HS-27A (cell line): ENCODE data around the gene C1QTNF9B.
"Not testable (repeated sequence)": the region's sequence is repeated elsewhere in the genome, so short reads cannot be mapped to it uniquely, and the experiment has no call there.

Source experiments
- DNase-seq: peaks from one replicate; pipeline ENCODE4 v3.0.0-alpha.2; 2012; ENCODE audit warnings: low read depth, missing footprints

C1QTNF9B gene

DNA sequence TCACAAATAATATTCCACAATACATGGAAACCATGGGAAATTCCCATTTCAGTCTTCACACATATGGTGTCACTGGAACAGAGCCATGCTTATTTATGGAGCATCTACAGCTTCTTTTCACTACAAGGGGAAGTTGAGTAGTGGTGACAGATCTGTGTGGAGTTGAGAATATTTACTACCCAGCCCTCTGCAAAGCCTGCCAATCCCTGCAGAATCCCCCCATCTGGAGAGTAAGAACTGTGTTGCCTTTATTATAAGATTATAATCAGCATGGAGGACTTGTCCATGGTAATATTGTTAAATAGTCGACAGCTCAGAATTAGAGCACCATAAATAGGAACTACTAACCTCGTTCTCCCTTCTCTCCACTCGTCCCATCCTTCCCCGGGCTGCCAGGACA is 3.5 kb downstream of the C1QTNF9B start:
- not testable (repeated sequence) for DNase-seq

DNA sequence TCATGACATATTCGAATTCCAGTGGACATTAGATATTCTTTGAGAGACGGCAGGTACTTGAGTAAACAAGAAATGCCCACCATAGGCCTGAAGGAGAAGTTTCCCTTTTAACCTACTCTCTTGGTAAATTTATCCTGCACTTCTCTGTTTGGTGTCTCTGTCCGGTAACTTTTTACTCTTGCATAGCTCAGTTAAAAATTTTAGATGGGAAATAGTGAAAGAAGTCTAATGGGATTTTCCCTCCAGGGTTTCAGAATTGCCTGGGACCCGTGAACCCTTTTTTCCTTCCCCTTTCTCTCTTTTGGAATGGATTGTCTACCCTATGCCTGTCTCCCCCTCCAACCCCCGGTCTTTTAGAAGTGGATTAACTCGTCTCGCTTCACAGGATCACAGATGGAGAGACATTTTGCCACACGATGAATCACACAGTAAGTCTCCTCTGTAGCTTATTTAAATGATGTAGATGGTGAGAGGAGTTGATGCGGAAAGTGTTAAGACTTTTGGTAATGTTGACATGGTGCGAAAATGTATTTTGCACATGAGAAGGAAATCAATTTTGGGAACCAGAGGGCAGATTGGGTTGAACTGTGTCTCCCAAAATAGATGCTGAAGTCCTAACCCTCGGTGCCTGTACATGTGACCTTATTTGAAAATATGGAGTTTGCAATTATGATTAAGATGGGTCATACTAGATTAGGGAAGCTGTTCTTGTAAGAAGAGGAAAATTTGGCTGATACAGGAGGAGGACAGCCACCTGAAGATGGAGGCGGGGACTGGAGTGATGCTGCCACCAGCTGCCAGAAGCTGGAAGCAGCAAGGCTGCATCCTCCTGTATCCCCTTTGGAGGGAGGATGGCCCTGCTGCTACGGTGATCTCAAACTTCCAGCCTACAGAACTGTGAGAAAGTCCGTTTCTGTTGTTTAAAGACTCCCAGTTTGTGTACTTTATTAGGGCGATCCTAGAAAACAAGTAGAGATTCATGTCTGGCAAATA is 7.4 kb downstream of the C1QTNF9B start:
- no peak for DNase-seq

DNA sequence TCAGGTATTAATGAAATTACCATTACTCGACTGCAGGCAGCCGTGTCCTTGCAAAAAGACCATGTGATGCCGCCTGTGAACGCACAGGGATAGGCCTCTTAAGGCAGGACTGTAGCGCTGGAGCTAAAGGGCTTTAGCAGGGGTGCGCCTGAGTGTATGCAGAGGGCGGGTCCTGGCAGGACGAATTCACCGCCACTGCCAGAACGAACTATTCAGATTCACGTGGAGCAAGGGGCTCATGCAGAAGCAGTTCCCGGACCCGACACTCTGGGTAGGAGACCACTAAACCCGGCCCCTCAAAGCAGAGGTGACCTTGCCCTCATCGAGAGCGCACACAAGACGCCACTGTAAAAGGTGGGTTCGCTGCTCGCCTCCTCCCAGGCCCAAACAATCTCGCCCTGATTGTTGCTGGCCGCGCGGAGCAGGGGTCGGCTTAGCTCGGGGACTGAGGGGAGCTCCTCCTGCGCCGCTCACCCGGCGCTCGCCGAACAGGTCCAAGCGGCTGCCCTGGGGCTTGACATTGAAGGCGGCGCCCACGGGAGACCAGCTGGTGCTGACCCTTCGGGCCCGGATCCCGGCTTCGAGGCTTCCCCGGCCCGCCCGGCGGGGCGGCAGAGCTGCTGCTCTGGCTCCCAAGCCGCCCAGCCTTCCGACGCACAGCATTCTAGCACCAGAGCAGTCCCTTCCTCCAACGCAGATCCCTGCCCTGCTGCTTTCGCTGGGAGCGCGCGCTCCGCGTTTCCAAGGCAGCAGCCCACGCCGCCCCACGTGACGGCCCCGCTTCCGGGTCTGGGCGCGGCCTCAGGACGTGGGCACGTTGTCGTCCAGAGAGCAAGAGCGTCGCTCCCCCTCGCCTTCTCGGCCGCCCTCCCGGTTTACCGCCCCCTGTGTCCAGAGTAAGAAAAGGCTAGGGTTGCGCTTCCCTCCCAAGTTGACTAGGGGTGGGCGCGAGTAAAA is 8.4 kb downstream of the C1QTNF9B start, which contains the start of gene MIPEP:
Gene MIPEP, minus strand, starts transcription at position 743 of the 957 bp plus-strand sequence. Its CDS starts 80 bp downstream, at position 663.
- DNase-seq, result peak; percentile 40

DNA sequence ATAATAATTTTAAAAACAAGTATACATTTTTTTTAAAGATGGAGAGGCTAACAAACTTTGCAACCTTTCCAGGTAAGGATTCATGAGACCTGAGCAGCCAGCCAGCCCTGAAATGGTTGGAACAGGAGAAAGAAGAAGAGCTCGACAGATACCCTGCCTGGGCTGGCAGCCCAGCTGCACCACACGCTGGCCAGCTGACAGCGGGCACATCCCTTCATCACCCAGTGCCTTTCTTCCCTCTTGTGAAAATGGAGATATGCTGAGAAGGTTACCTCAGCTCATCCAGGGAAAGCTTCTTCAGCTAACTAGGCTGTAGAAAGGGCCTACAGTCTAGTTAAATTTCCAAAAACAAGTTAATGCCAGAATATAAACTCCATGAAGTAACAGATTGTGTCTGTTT is 12.9 kb downstream of the C1QTNF9B start:
- not testable (repeated sequence) for DNase-seq

DNA sequence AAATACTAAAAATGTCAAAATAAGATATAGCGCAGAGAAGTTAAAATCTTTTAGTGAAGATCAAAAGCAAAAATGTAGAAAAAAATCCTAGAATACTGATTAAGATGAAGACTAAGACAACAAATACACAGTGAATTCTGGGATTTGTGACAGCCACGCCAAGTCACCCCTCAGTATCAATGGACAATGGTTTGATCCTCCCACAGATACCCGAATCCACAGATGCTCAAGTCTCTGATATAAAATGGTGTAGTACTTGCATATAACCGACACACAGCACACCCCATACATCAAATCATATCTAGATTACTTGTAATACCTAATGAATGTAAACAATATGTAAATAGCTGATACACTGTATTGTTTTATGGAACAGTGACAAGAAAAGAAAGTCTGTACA is 14.0 kb downstream of the C1QTNF9B start:
- DNase-seq, result no peak

DNA sequence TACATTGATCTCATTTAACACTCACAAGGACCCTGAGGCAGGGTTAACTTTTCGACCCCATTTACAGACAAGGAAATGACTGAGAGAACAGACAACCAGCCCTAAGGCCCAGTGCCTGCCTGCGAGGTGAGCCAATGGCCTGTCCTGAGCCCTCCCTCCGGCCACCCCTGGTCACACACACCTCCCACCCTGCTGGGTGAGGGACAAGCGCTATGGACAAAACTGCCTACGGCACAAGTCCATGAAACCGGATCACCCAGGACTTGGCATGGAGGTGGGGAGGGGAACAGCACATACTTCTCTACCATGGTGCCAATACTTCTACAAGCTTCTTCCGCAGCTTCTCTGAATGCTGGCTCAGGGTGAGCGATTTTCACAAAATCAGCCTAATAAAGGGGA is 15.9 kb downstream of the C1QTNF9B start:
- not testable (repeated sequence) for DNase-seq

DNA sequence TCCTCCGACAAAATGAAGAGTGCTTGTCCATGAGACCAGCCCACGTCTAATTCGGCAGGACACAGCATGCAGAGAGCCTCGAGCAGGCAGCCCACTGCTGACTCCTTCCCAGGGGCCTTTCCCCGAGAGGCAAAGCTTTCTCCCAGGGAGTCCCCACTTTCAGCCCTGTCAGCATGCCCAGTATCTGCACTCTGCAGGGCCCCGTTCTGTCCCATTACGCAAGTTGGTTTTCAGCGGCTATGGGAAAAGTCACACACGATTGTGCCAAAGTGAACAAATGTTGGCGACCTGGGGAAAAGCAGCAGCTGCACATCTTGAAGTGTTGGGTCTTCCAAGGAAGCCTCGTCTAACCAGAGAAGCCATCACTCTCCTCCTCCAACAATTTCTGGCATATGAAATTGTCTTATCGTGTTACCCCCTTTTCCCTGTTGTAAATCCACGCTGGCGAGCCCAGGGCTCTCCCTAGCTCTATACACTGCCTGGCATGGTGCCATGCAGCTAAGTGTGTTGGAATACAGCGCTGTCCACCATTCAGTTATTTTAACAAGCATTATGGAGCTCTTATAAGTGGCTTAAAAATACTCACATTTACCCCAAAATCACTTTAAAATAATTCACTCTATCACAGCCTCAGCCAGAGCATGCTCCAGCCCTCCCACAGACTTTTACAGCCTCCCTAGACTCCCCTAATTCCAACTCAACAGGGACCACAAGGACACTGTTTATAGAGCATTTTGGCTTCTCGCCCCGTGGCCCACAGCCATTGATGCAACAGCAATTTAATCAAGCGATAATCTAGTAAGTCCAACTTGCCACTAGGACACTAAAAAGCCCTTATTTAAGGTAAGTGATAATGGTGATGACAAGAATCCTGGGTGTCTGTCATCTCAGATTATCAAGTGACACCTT is 16.6 kb downstream of the C1QTNF9B start:
- DNase-seq, result not testable (repeated sequence)

DNA sequence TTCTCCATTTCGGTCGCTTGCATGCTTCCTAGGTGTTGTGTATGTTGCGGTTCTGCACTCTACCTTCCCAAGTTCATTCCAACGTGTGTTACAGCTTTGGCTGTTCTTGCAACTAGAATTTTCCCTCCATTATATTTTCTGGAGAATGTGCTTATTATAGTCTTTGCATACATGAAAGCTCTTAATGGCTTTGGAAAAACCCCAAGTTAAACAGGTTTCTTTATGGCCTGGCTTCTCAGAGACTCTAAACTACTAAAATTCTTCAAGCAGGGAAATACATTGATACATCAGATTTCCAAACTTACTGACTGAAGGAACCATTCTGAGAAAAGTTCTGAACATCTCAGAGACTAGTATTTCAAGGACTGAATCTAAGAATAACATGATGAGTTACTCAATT is 20.0 kb downstream of the C1QTNF9B start:
- no peak for DNase-seq

DNA sequence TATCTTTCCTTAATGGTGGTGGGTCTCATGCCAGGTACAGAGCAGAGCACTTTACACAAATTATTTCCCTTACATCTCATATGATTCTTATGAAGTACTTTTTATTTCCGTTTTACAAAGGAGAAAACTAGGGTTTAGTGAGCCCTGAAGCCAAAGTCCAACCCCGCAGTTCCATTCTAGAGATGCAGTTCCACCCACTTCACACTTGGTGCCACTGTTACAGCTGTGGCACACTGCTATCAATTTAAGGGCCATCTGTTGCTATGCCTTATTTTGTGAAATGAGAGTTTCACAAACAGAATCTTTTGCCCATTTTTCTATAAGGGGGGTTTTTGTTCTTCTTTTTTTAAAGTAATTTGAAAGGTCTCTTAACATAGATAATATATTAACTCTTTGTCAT is 21.0 kb downstream of the C1QTNF9B start:
- DNase-seq, result no peak

DNA sequence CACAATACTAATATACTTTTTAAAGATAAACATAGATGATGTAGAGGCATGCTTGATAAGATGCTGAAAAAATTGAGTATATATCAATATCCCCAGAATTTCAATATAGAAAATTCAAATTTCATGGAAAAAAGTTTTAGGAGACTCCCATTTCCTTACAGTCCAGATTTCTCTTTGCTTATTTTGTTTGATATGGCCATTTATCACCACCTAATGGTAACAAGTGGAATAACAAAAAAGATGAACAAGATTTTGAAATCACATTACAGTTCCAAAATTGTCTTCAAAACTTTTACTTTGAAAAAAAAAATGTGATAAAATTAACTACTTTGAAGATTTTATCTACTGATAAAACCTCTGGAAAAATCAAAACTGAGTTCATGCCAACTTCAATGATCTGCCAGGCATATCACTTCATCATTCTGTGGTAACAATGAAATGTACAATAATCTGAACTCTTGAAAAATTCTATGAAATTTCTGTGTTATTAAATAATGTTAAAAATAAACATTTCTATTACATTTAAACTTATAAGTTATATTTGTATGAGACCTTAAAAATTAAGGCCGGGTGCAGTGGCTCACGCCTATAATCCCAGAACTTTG is 25.6 kb downstream of the C1QTNF9B start:
- DNase-seq, result no peak

DNA sequence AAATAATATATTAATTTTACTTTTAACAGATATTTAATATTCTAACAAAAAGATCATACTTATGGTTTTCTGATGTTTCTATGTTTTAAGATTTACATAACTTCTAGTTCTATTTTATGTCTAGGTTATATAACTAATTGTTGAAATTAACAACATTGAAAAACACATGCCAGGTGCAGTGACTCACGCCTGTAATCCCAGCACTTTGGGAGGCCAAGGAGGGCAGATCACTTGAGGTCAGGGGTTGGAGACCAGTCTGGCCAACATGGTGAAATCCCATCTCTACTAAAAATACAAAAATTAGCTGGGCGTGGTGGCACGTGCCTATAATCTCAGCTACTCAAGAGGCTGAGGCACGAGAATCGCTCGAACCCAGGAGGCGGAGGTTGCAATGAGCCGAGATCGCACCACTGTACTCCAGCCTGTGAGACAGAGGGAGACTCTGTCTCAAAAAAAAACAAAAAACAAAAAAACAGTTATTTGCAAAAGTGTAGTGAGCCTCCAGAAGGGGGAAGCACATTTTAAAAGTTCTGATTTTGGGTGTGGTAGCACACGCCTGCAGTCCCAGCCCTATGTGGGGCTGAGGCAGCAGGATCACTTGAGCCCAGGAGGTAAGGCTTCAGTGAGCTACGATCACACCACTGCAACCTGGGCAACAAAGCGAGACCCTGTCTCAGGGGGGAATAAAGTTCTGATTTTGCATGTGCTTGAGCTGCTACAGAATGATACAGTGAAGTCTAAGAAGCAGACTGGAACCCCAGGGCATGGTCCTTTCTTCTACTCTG is 26.8 kb downstream of the C1QTNF9B start:
- no peak for DNase-seq

DNA sequence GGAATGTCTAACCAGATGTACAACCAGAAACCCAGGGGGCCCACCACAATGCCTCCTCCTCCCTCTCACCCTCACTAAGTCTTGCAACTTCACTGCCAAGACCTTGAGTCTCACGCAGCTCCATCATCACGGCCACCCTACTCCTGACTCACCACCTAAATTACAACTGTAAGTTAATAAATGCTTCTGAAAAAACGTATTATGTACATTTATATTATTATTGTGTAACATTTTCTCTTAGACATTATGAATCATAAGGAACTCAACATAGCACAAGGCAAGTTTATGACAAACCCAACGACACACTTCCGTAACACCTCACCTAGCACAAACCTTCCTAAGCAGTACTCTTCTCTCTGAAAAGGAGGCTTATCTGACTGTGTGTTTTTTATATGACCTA is 28.8 kb downstream of the C1QTNF9B start:
- no peak for DNase-seq

DNA sequence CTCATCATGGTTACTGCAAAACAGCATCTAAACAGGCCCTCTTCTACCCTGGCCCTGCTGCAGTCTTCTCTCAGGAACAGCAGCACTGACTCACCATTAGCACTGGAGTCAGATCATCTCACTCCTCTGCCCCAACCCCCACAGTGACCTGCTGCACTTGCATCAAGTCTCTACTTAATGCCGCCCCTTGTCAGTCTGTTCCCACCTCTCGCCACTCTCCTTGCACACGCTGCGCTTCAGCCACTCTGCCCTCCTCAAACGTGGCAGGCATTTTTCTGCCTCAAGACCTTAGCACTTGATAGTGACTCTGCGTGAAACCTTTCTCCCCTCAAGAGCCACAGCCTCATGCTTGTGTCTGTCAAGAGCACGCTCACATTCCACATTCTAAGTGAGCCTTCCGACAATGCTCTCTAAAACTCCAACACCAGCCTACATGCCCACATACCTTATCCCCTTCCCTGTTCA is 30.2 kb downstream of the C1QTNF9B start:
- no peak for DNase-seq

DNA sequence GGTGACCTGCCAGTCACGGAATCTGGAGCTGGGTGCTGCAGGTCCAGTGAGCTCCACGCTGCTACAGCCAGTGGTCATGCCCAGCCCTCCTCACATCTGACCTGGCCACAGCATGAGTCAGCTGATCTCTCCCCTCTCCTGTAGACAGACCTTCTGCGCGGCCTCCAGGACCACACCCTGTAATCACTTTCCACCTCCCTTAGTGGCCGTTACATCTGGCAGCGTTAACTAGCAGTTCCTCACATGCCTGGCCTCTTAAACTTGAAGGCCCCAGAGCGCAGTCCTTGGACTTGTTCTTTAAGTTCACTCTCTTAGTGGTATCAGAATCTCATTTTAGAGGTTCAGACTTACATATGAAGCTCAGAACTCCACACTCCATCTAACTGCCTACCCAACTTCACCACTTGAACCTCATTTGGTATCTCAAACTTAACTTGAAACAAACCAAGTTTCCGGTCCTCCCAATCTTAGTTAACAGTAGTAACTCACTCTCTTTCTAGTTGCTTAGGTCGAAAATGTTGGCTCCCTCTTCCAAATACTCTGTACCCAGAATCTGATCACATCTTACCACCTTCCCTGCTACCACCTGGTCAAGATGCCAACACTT is 30.8 kb downstream of the C1QTNF9B start:
- DNase-seq, result no peak

DNA sequence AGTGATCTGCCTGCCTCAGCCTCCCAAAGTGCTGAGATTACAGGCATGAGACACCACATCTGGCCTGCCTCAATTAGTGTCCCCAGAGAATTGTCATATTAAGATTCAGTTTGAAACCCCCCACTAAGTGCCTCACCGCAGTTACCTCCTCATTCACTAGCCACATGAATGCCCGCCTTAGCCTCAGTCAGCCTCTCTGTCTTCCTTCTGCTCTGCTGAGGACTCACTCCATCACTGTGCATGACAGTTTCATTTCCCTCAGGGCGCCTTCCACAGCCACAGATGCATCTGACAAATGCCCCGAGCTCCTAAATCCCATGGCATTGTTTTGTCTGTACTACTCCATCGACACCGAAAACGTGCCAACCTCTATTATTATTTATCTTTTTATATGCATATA is 31.4 kb downstream of the C1QTNF9B start:
- no peak for DNase-seq

DNA sequence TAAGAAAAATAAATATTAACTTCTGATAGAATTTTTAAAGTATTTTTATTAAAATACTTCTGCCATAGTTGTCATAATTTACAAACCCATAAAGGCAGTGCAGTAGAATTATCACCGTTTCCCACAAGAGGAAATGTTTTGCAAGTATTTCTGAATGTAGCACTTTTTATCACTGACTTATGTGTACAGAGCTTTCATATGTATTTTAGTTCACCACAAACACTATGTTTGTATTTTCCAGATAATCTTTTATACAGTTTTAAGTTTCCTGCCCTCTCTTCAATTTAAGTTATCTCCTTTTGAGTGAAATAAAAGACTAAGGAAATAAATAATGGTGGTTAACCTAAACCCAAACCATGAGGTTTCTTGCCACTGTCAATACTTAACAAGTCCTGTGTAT is 32.3 kb downstream of the C1QTNF9B start:
- no peak for DNase-seq

DNA sequence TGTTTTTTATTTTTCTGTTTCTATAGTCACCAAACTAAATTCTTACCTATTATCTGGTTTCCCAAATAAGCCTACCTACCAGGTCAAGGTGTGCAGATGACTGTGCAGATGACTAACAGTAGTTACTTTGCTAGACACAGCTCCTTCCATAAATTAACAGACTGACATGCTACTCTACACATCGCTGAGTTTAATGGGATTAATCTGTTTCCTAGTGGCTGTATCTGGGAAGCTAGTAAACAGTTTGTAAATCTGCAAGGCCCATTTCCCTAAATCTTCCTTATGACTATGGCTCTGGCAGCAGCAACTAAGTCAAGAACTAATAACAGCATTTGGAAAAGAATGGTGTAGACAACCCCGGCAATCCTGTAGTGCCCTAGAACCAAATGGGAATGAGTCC is 36.0 kb downstream of the C1QTNF9B start:
- no peak for DNase-seq

DNA sequence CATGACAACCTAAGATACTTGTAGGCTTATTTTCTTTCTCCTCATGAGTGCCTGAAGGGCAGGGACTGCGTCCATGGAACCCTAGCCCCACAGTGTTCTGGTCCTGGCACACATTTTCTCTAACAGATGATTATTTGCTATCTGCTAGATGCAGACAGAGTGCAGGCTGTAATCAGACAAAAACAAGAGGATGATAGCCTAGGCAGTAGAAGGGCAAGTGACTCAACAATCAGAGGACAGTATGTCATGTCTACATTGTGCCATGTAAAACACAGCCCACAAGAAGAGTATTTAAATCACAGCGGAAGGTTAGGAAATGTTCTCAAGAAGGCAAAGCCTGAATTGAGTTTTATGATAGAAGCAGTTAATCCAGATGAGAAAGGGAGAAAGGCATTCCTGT is 37.4 kb downstream of the C1QTNF9B start:
- DNase-seq, result no peak

DNA sequence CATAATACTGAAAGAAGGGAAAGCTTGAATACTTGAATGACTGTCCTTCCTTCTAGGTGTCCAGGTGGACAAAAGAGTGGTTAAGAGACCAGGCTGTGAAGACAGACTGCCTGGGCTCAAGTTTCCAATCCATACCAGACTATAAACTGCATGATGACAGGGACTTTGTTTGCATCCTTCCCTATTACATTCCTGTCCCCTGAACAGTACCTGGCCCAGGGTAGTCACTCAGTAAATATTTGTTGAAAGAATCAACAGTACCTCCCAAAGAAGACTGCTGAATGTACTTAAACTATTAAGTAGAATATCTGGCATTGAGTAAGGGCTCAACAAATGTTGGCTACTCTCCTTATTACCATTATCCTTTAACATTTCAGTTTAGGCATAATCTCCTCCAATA is 37.8 kb downstream of the C1QTNF9B start:
- no peak for DNase-seq

DNA sequence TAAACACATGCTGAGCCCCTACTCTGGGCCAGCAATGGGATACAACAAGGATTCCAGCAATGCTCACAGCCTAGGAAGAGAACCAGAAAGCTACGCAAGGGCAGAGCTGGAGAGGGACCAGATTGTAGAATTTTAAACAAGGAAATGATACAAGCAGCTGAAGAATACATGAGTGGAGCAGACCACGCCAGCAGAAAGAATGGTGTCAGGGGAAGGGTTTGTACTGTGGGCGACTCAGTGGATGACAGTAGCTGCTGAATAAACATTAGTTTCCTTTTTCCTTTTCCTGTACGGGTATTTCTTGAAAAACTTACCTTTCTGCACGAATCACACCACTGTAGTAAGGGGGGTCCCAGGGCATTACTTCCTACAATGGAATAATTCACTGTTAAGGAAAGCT is 38.8 kb downstream of the C1QTNF9B start:
- DNase-seq, result no peak
